Chondrocyte (in vitro differentiated cells): Measurements from ENCODE around the gene NAALADL2. TPM values are rescaled to one million over a fixed set of nuclear protein-coding genes. Genes with fewer than 3 reads are reported as not detected.

ENCODE experiments used
- DNase-seq: peaks from one replicate; pipeline ENCODE4 v3.0.0; 2021; ENCODE audit warnings: mixed read lengths, low spot score
- H3K27ac Mint-ChIP-seq: one replicate; pipeline ENCODE4 v1.8.0; 2021; ENCODE audit warnings: mild to moderate bottlenecking, moderate library complexity, mixed read lengths; ENCODE audit not compliant: unreplicated experiment
- H3K27me3 Mint-ChIP-seq: 2 replicates; pipeline ENCODE4 v1.8.0; 2021; ENCODE audit warnings: low read depth, mixed read lengths
- H3K36me3 Mint-ChIP-seq: 2 replicates; pipeline ENCODE4 v1.8.0; 2021; ENCODE audit warnings: low read depth, mixed read lengths
- H3K4me1 Mint-ChIP-seq: 2 replicates; pipeline ENCODE4 v1.8.0; 2021; ENCODE audit warnings: low read depth, mild to moderate bottlenecking, mixed read lengths
- H3K4me3 Mint-ChIP-seq: one replicate; pipeline ENCODE4 v1.8.0; 2021; ENCODE audit warnings: mild to moderate bottlenecking, moderate library complexity, mixed read lengths; ENCODE audit not compliant: unreplicated experiment
- H3K9me3 Mint-ChIP-seq: 2 replicates; pipeline ENCODE4 v1.8.0; 2021; ENCODE audit warnings: low read depth, mixed read lengths
- CTCF ChIP-seq: fragments of 200-600 bp; sonication (generic); IDR thresholded peaks from 2 replicates; pipeline ENCODE4 v1.5.0; 2021; ENCODE audit warnings: antibody characterized with exemption, mild to moderate bottlenecking, moderate library complexity
- total RNA-seq: library from RNA; stranded (reverse); gene quantifications from 3 replicates; pipeline ENCODE4 v1.2.1, GENCODE V29; 2021

NAALADL2 gene
- total RNA-seq, 1 donor from 2014 or later: 8.0 TPM

- no peak overlapping the region for H3K27ac Mint-ChIP-seq
- peaks cover 2% of the 10 kb centered on the region for H3K27me3 Mint-ChIP-seq
- DNase-seq: no peak
- no peak for TF ChIP-seq CTCF
- peaks cover 3% of the 10 kb centered on the region for H3K36me3 Mint-ChIP-seq
- no peaks in the 10 kb centered on the region for H3K4me1 Mint-ChIP-seq
- peaks cover 3% of the 10 kb centered on the region for H3K9me3 Mint-ChIP-seq
- no peak overlapping the region for H3K4me3 Mint-ChIP-seq
Measured at GRCh38 chr3:174883881-174884675, 24.9 kb downstream of the NAALADL2 start.

- Mint-ChIP-seq H3K27me3 (peaks cover 2% of the 10 kb centered on the region), H3K4me1 (no peaks in the 10 kb centered on the region), H3K9me3 (peaks cover 3% of the 10 kb centered on the region), H3K36me3 (peaks cover 2% of the 10 kb centered on the region), H3K27ac (no peak overlapping the region), H3K4me3 (no peak overlapping the region)
- TF ChIP-seq CTCF: no peak
- no peak for DNase-seq
Measured at GRCh38 chr3:174884776-174885568, 25.8 kb downstream of the NAALADL2 start.

GRCh38 chr3:174891524-174892203 lies 32.5 kb downstream of the NAALADL2 start:
- H3K27me3 Mint-ChIP-seq: no peaks in the 10 kb centered on the region
- TF ChIP-seq CTCF: no peak
- H3K36me3 Mint-ChIP-seq: peaks cover 6% of the 10 kb centered on the region
- DNase-seq: no peak
- no peak overlapping the region for H3K27ac Mint-ChIP-seq
- H3K4me1 Mint-ChIP-seq: no peaks in the 10 kb centered on the region
- H3K9me3 Mint-ChIP-seq: peaks cover 18% of the 10 kb centered on the region
- no peak overlapping the region for H3K4me3 Mint-ChIP-seq

GRCh38 chr3:174907027-174907426 lies 47.9 kb downstream of the NAALADL2 start:
- Mint-ChIP-seq H3K4me1 (peaks cover 11% of the 10 kb centered on the region), H3K27ac (no peak overlapping the region), H3K4me3 (no peak overlapping the region), H3K36me3 (no peaks in the 10 kb centered on the region), H3K27me3 (no peaks in the 10 kb centered on the region), H3K9me3 (peaks cover 2% of the 10 kb centered on the region)
- TF ChIP-seq CTCF: no peak
- no peak for DNase-seq
